PFSK-1 (cell line): ENCODE measurements around the gene RBM17.

Experiments used
- FOXP2 ChIP-seq: optimal IDR thresholded peaks from 2 replicates; pipeline ENCODE3; 2011; ENCODE audit warnings: borderline replicate concordance, control low read depth, inconsistent platforms; ENCODE audit not compliant: insufficient read depth; ENCODE audit errors: extremely low read length, extremely low read depth
- POLR2AphosphoS5 ChIP-seq: IDR thresholded peaks from 2 replicates; pipeline ENCODE4 v1.6.1; 2012; ENCODE audit warnings: low read depth, mild to moderate bottlenecking, control low read depth, low read length, moderate library complexity
- SIN3A ChIP-seq: IDR thresholded peaks from 2 replicates; pipeline ENCODE4 v1.6.1; 2012; ENCODE audit warnings: mild to moderate bottlenecking, low read length, moderate library complexity, borderline replicate concordance; ENCODE audit not compliant: insufficient read depth
- TAF1 ChIP-seq: IDR thresholded peaks from 2 replicates; pipeline ENCODE4 v1.6.1; 2012; ENCODE audit warnings: low read length, control low read depth, borderline replicate concordance; ENCODE audit not compliant: insufficient read depth
- TF ChIP-seq, protein P1 (sequence below), 2 experiments: IDR thresholded peaks; 2 replicates each; pipeline versions ENCODE4 v1.6.1 to v1.8.0; 2011 to 2012; ENCODE audit warnings: low read depth in 2 of 2, low read length in 2 of 2, control low read depth in 1 of 2, inconsistent platforms in 1 of 2, mild to moderate bottlenecking in 1 of 2, moderate library complexity in 1 of 2; ENCODE audit not compliant: insufficient read depth in 1 of 2

DNA sequence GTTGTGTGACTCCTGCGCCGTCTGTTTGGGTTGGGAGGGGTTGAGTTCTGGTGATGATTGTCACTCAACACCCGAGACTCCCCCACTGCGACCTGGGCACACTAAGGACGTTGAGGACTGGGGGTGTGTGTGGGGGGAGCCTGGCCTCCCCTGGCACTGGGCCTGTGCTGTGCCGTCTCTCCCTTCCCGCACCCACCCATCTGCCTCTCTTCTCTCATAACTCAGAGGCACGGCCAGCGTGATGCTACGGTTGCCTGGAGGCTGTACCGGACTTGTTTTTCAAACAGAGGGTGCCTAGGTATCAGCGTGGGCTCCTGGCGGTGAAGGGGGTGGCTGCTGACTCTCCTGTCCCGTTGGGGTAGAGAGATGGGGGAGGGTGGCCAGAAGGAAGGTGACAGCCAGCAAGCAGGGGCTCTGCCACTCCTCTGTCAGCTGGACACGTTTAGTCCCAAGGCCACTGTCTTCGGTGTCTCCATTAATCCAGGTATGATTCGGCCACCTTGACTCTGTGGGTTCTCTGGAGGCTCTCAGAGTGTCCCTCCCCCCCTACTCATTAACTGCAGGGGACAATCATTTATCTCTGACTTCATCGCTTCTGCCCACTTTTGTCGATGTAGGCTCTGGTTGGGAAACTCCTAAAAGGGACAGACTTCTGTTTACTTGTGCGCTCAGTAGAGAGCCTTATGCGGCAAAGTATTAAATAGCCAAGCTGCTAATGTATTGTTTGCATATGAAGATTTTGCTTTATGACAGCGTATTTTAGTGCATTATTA lies 57.4 kb downstream of the RBM17 start:
- TF ChIP-seq POLR2AphosphoS5 (no peak), SIN3A (no peak), TAF1 (no peak), FOXP2 (no peak)
- TF ChIP-seq, protein P1, sequence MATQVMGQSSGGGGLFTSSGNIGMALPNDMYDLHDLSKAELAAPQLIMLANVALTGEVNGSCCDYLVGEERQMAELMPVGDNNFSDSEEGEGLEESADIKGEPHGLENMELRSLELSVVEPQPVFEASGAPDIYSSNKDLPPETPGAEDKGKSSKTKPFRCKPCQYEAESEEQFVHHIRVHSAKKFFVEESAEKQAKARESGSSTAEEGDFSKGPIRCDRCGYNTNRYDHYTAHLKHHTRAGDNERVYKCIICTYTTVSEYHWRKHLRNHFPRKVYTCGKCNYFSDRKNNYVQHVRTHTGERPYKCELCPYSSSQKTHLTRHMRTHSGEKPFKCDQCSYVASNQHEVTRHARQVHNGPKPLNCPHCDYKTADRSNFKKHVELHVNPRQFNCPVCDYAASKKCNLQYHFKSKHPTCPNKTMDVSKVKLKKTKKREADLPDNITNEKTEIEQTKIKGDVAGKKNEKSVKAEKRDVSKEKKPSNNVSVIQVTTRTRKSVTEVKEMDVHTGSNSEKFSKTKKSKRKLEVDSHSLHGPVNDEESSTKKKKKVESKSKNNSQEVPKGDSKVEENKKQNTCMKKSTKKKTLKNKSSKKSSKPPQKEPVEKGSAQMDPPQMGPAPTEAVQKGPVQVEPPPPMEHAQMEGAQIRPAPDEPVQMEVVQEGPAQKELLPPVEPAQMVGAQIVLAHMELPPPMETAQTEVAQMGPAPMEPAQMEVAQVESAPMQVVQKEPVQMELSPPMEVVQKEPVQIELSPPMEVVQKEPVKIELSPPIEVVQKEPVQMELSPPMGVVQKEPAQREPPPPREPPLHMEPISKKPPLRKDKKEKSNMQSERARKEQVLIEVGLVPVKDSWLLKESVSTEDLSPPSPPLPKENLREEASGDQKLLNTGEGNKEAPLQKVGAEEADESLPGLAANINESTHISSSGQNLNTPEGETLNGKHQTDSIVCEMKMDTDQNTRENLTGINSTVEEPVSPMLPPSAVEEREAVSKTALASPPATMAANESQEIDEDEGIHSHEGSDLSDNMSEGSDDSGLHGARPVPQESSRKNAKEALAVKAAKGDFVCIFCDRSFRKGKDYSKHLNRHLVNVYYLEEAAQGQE (IDR thresholded peaks at IDR 0.05; ENCODE audit: insufficient read depth in 1 of 2, low read depth in 2 of 2, low read length in 2 of 2), result no peak
